Measurements from ENCODE around the gene IRAK3.

- TF ChIP-seq CTCF (IDR thresholded peaks at IDR 0.05 in 4 of 5, conservative IDR thresholded peaks at IDR 0.05 in 1 of 5) = no peak
- TF ChIP-seq POLR2A (IDR thresholded peaks at IDR 0.05) = no peak
These were observed 54.9 kb downstream of the IRAK3 start for GRCh38 chr12:66243911-66244310.

All from gastrocnemius medialis (tissue), 4 donors.